PC-9 (cell line): ENCODE measurements around the gene KRTAP10-5.

Source experiments
- CTCF ChIP-seq: fragments of 200-600 bp; sonication (generic); conservative IDR thresholded peaks from 2 replicates; pipeline ENCODE4 v1.6.1; 2017; ENCODE audit warnings: mixed run types, antibody characterized with exemption, mild to moderate bottlenecking, moderate library complexity
- EZH2 ChIP-seq: fragments of 200-600 bp; sonication (generic); IDR thresholded peaks from 2 replicates; pipeline ENCODE4 v1.8.0; 2017; ENCODE audit warnings: antibody characterized with exemption, low read depth

- TF ChIP-seq CTCF (no peak), EZH2 (no peak)
Measured at GRCh38 chr21:44569861-44570517, 10.4 kb downstream of the KRTAP10-5 start.
